ENCODE results near the gene LSM3.

LSM3 gene

DNA sequence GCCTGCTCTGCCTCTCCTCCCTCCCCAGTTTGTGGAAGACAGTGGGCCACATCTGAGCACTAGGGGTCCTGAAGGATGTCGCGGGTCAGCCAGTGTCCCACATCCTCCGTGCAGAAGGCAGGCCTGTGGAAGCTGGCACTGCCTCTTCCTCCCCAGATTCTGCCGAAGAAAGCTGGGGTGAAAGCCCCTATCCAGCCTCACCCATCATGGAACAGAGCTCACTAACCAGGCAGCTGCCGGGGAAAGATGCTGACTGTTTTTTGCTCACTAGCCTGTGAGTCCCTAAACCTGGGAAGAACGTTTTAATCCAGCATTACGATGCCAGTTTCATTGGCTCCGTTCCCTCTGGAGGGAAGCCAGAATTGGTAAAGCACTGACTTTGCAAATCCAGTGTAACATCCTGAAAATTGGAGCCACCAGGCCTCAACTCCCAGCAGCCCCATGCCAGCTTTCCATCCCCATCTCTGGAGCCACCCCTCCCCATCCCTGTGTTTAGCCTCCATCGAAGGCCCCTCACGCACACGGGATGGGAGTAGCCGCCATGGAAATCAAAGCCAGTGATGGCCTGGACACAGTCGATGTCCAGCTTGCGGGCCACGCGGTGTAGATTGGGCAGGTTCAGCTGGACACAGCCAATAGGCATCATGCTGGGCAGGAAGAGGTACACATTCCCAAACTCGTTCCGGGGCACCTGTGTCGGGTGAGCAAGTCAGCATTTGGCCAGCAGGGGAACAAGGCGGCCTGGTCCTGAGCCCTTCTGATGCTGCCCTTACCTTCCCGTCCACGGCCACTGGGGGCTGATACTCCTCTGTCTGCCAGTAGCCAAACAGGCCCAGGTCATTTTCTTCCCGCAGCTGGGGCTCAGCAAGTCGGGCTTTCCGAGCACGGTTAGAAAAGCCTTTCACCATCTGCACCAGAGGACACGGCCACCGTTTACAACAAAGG is 30.3 kb upstream of the LSM3 start:
- H3K27ac ChIP-seq, result no peak overlapping the region
- no peak for TF ChIP-seq ZFX (IDR thresholded peaks at IDR 0.05; ENCODE audit: borderline replicate concordance)
- TF ChIP-seq, protein P1, sequence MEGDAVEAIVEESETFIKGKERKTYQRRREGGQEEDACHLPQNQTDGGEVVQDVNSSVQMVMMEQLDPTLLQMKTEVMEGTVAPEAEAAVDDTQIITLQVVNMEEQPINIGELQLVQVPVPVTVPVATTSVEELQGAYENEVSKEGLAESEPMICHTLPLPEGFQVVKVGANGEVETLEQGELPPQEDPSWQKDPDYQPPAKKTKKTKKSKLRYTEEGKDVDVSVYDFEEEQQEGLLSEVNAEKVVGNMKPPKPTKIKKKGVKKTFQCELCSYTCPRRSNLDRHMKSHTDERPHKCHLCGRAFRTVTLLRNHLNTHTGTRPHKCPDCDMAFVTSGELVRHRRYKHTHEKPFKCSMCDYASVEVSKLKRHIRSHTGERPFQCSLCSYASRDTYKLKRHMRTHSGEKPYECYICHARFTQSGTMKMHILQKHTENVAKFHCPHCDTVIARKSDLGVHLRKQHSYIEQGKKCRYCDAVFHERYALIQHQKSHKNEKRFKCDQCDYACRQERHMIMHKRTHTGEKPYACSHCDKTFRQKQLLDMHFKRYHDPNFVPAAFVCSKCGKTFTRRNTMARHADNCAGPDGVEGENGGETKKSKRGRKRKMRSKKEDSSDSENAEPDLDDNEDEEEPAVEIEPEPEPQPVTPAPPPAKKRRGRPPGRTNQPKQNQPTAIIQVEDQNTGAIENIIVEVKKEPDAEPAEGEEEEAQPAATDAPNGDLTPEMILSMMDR (IDR thresholded peaks at IDR 0.05), result no peak

DNA sequence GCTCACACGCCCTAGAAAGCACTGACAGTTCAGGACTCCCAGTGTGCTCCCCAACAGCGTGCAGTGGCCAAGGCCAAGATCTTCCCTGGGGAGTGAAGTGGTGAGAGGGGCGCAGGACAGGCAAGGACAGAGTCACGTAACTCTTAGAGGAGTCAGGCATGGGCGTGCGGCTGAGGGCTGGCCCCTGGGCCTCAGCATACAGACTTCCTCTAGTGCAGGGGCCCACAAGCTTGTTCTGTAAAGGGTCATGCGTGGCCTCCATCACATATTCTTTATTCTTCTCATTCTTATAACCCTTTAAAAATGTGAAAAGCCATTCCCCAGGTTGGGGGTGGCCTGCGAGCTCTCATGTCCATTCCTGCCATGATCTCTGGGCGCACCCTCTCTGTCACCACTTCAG is 28.5 kb upstream of the LSM3 start:
- no peak overlapping the region for H3K27ac ChIP-seq
- TF ChIP-seq, protein P1 (IDR thresholded peaks at IDR 0.05), result no peak
- TF ChIP-seq ZFX (IDR thresholded peaks at IDR 0.05; ENCODE audit: borderline replicate concordance), result no peak

DNA sequence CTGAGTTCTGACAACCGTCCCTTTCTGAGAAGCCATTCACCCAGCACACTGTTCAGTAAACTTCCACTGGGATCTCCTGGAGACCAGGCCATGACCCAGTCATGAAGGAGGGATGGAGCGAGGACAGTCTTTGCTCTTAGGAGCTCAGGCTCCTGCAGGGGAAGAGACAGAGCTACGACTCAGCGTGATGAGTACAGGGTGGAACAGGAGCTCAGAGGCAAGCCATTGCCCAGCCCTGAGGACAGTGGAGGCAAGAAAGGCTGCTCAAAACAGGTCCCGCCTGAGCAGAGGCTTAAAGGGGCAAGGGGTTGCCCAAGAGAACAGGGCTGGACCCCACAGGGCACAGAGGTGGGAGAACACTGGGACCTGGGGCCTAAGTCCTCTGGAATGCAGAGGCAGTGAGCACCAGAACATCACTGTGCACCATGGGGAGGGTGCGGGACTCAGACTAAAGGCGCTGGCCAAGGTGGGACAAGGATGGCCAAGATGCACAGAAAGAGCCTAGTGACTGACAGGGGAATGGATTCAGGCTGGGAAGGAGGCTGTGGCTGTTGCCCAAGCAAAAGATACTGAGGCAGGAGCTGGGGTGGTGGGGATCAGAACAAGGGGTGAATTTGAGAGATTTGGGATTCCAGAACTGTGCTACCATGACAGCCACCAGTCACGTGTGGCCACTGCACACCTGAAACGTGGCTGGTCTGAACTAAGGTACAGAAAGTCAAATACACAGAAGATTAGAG is 28.0 kb upstream of the LSM3 start:
- no peak overlapping the region for H3K27ac ChIP-seq
- TF ChIP-seq, protein P1 (IDR thresholded peaks at IDR 0.05), result no peak
- no peak for TF ChIP-seq ZFX (IDR thresholded peaks at IDR 0.05; ENCODE audit: borderline replicate concordance)

DNA sequence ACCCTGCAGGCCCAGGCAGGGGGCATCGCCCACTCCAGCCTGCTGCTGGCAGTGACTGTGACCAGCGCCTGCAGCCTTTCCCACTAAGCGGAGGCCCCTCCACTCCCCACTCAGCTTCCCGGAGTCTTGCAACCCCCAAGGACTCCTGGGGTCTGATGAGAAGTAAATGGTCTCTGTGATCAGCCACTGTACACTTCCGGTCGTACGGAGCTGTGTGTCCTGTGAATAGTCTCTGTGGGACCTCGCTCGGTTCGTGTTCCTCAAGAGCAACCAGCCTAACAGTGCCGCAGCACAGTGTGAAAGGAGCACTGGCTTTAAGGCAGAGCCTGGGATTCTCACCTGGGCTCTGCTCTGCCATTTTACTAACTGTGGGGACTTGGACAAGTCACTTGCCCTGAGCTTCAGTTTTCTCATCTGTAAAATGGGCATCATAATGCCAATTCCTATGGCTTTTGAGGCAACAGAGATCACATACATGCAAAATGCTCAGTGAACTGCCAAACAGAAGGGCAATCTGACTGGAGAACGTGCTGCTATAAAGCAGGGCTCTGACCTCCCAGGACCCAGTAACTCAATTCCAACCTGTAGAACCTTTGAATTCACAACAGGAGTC is 27.0 kb upstream of the LSM3 start:
- no peak overlapping the region for H3K27ac ChIP-seq
- no peak for TF ChIP-seq ZFX (IDR thresholded peaks at IDR 0.05; ENCODE audit: borderline replicate concordance)
- TF ChIP-seq, protein P1 (IDR thresholded peaks at IDR 0.05), result no peak

DNA sequence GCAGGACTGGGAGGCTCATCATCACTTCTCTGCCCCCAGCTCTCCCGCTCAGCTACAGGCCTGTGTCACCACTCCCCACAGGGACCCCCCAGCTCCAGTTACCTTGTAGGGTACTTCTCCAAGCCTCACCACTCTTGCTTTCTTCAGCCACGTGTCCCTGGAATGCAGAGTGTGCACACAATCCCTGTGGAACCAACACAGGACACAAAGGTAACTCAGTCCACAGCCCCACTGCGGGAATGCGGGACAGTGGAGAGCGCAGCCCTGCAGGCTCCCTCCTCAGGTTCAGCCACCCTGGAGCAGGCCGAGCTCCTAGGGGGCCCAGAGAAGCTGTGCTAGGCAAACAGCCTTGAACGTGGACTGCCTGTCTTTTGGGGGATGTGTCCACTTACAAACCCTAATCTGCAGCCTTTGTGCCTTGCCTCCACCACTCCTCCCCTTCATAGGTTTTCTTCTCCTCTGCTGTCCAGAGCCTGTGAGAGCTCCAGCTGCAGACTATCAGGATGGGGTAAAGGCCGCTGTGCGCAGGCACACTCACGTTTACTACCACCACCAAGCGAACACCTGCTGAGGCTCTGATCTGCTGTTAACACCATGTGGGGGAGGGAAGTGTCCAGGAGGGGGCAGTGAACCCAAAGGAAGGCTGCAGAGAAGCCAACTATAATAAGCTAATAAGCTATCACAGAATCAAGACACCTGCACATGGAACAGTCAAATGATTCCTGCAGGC is 26.2 kb upstream of the LSM3 start:
- TF ChIP-seq ZFX (IDR thresholded peaks at IDR 0.05; ENCODE audit: borderline replicate concordance), result no peak
- TF ChIP-seq, protein P1 (IDR thresholded peaks at IDR 0.05), result peak; percentile 24
- H3K27ac ChIP-seq, result no peak overlapping the region

DNA sequence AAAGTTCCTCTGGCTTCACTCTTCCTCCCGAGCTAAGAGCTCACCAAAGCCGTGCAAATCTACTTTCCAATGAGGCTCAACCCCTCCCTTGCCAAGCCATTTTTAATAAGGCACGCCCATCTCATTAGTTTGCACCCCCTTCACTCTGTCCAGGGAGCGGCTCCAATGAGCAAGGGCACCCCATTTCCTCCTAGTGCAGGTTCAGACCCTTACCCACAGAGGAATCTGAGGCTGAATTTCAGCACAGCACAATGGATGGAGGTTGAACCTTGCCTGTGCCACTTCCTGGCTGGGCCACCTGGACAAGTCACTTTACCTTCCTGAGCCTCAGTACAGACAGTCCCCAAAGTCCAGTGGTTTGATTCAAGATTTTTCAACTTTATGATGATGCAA is 25.7 kb upstream of the LSM3 start:
- no peak overlapping the region for H3K27ac ChIP-seq
- TF ChIP-seq, protein P1 (IDR thresholded peaks at IDR 0.05), result peak; percentile 0; the same call in 1 of the 2 replicates
- no peak for TF ChIP-seq ZFX (IDR thresholded peaks at IDR 0.05; ENCODE audit: borderline replicate concordance)

Data from 22Rv1 (cell line).